Measurements from ENCODE around the gene ERVK3-1.

DNA sequence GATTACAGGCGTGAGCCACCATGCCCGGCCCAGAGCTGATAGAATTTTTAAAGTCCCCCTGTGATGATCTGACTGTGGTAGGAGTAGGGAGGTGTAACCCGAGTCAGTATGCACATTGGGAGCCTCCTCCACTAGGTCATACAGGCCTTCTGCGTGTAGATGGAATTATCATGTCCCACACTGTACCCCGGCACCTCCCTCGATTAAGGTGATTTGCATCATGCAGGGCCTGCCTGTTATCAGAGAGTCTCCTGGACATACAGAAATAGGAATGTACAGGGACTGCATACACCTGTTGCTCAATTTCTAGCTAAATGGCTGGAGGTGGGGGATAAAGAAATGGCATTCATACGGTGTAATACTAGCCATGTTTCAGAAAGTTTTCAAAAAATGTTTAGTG is 922 bp upstream of the ERVK3-1 start:
- TF ChIP-seq POLR2A (IDR thresholded peaks at IDR 0.05) (no peak), CTCF (IDR thresholded peaks at IDR 0.05) (no peak)
